Superior temporal gyrus (tissue), 1 donor: ENCODE measurements around the gene CFB.
"Not testable (repeated sequence)": the region's sequence is repeated elsewhere in the genome, so short reads cannot be mapped to it uniquely, and the experiment has no call there.

Source experiments
- DNase-seq: peaks from one replicate; pipeline ENCODE4 v3.0.0-alpha.2; 2016; ENCODE audit errors: extremely low spot score

The CFB gene

GRCh38 chr6:31911826-31912585, 33.9 kb upstream of the CFB start:
- no peak for DNase-seq

- no peak for DNase-seq
These were observed 30.5 kb upstream of the CFB start for GRCh38 chr6:31915351-31915750.

- DNase-seq = no peak
These were observed 30.1 kb upstream of the CFB start for GRCh38 chr6:31915756-31916155.

- no peak for DNase-seq
These were observed 27.7 kb upstream of the CFB start for GRCh38 chr6:31918069-31918720.

- no peak for DNase-seq
These were observed 26.1 kb upstream of the CFB start for GRCh38 chr6:31919624-31920303.

- no peak for DNase-seq
These were observed 25.1 kb upstream of the CFB start for GRCh38 chr6:31920811-31921210.

GRCh38 chr6:31922942-31923341, 23.0 kb upstream of the CFB start:
- no peak for DNase-seq

- DNase-seq = no peak
These were observed 18.5 kb upstream of the CFB start, which contains the start of gene C2 for GRCh38 chr6:31927242-31927862. Gene C2 (plus strand): TSS chr6:31927717. CDS start chr6:31927753, 36 bp downstream.

- no peak for DNase-seq
These were observed 17.8 kb upstream of the CFB start for GRCh38 chr6:31927863-31928671.

- DNase-seq = no peak
These were observed 17.3 kb upstream of the CFB start for GRCh38 chr6:31928672-31928939.

GRCh38 chr6:31930962-31931361, 14.9 kb upstream of the CFB start:
- DNase-seq = no peak

- DNase-seq = not testable (repeated sequence)
These were observed 13.8 kb upstream of the CFB start for GRCh38 chr6:31932137-31932536.

- no peak for DNase-seq
These were observed 12.4 kb upstream of the CFB start for GRCh38 chr6:31933537-31933936.

- no peak for DNase-seq
These were observed 10.9 kb upstream of the CFB start for GRCh38 chr6:31935021-31935420.

- DNase-seq = no peak
These were observed 10.1 kb upstream of the CFB start for GRCh38 chr6:31935823-31936222.

- DNase-seq = no peak
These were observed 5.6 kb upstream of the CFB start for GRCh38 chr6:31940256-31940664.

GRCh38 chr6:31943742-31944141, 2.2 kb upstream of the CFB start:
- DNase-seq = no peak

- DNase-seq = no peak
These were observed 765 bp upstream of the CFB start for GRCh38 chr6:31945154-31945506.

- no peak for DNase-seq
These were observed 533 bp downstream of the CFB start for GRCh38 chr6:31946370-31946885.

GRCh38 chr6:31947070-31947675, 1.3 kb downstream of the CFB start:
- DNase-seq = no peak

- no peak for DNase-seq
These were observed 2.0 kb downstream of the CFB start for GRCh38 chr6:31947864-31948263.
